GM12872 (cell line): ENCODE data around the gene ANGPTL4.

Experiments
- CTCF ChIP-seq: IDR thresholded peaks from 3 replicates; pipeline ENCODE4 v1.5.1; 2011; ENCODE audit warnings: low read depth, mild to moderate bottlenecking, low read length, moderate library complexity; ENCODE audit not compliant: insufficient read depth

ANGPTL4 gene

GRCh38 chr19:8398311-8398771 is 34.4 kb downstream of the ANGPTL4 start:
- TF ChIP-seq CTCF: no peak

- no peak for TF ChIP-seq CTCF
Observed at GRCh38 chr19:8399681-8400188, 35.8 kb downstream of the ANGPTL4 start.

GRCh38 chr19:8401981-8402411 is 38.0 kb downstream of the ANGPTL4 start:
- TF ChIP-seq CTCF: no peak

GRCh38 chr19:8403098-8403819 is 39.3 kb downstream of the ANGPTL4 start:
- TF ChIP-seq CTCF: no peak

- no peak for TF ChIP-seq CTCF
Observed at GRCh38 chr19:8403820-8404109, 39.8 kb downstream of the ANGPTL4 start.

GRCh38 chr19:8404391-8405151 is 40.6 kb downstream of the ANGPTL4 start:
- TF ChIP-seq CTCF: no peak

GRCh38 chr19:8412783-8413628 is 49.1 kb downstream of the ANGPTL4 start, which contains the start of gene MARCHF2:
Gene MARCHF2 (plus strand): TSS chr19:8413305. CDS start chr19:8421841, 8,536 bp downstream.
- peak; percentile 56 for TF ChIP-seq CTCF
